H1 (cell line): ENCODE results near the gene EEF1AKMT1. TPM values are rescaled to one million over a fixed set of nuclear protein-coding genes. Genes with fewer than 3 reads are reported as not detected.

ENCODE experiments used
- CTCF ChIA-PET: fragments of 300-600 bp; sonication (Branson Sonifier 250); formaldehyde crosslinking; loops from one replicate; lab custom pipeline; 2021; ENCODE audit not compliant: partially characterized antibody; lab: Charles Lee
- POLR2A ChIA-PET: fragments of 300-600 bp; sonication (Branson Sonifier 250); formaldehyde crosslinking; loops from one replicate; lab custom pipeline; 2021; ENCODE audit warnings: inconsistent platforms; ENCODE audit not compliant: partially characterized antibody; lab: Charles Lee
- DNase-seq, 2 experiments: peaks; one replicate each; pipeline versions ENCODE4 v3.0.0 to v3.0.0-alpha.2; 2010 to 2022; ENCODE audit warnings: low spot score in 2 of 2, low read depth in 1 of 2, mixed read lengths in 1 of 2
- FAIRE-seq: peaks from 2 replicates; lab custom pipeline; 2011; peaks lifted over from hg19 to GRCh38; lab: Jason Lieb, UNC
- H2AFZ ChIP-seq: 2 replicates; pipeline ENCODE4 v1.8.1; 2012; ENCODE audit warnings: low read length, inconsistent platforms
- H2AK5ac ChIP-seq: 2 replicates; pipeline ENCODE4 v1.6.1; 2013; ENCODE audit warnings: low read depth, low read length
- H2BK120ac ChIP-seq: replicated peaks from 2 replicates; pipeline ENCODE3; 2013; ENCODE audit warnings: low read depth, low read length, inconsistent platforms
- H2BK12ac ChIP-seq: 2 replicates; pipeline ENCODE4 v1.6.1; 2013; ENCODE audit warnings: low read depth, low read length
- H2BK15ac ChIP-seq: 2 replicates; pipeline ENCODE4 v1.6.1; 2013; ENCODE audit warnings: low read length
- H2BK20ac ChIP-seq: 2 replicates; pipeline ENCODE4 v1.6.1; 2013; ENCODE audit warnings: low read length
- H2BK5ac ChIP-seq: 2 replicates; pipeline ENCODE4 v1.6.1; 2013; ENCODE audit warnings: low read depth, low read length
- H3K14ac ChIP-seq: 2 replicates; pipeline ENCODE4 v1.6.1; 2013; ENCODE audit warnings: inconsistent platforms; ENCODE audit not compliant: insufficient read length
- H3K18ac ChIP-seq: 2 replicates; pipeline ENCODE4 v1.6.1; 2013; ENCODE audit warnings: low read length; ENCODE audit errors: extremely low read depth
- H3K23ac ChIP-seq: 2 replicates; pipeline ENCODE4 v1.6.1; 2013; ENCODE audit warnings: inconsistent platforms; ENCODE audit not compliant: insufficient read length
- H3K23me2 ChIP-seq: 2 replicates; pipeline ENCODE4 v1.6.1; 2013; ENCODE audit warnings: low read depth, low read length
- H3K27ac ChIP-seq: 2 replicates; pipeline ENCODE4 v1.6.1; 2011; ENCODE audit warnings: low read depth, low read length, inconsistent platforms
- H3K27me3 ChIP-seq, 4 experiments: replicated peaks in 1 of 4; 1 replicate in 1 of 4; 2 replicates in 3 of 4; pipeline versions ENCODE4 v1.6.1 to v1.8.1; 2011 to 2013; ENCODE audit warnings: low read length in 3 of 4, mild to moderate bottlenecking in 3 of 4, inconsistent platforms in 2 of 4, mixed read lengths in 2 of 4, moderate library complexity in 1 of 4; ENCODE audit not compliant: control insufficient read depth in 3 of 4, insufficient read depth in 3 of 4; ENCODE audit errors: extremely low read depth in 1 of 4
- H3K36me3 ChIP-seq, 4 experiments: 2 replicates each; pipeline versions ENCODE4 v1.6.1 to v1.8.1; 2011 to 2013; ENCODE audit warnings: mild to moderate bottlenecking in 4 of 4, low read length in 3 of 4, moderate library complexity in 2 of 4, control low read depth in 1 of 4, inconsistent platforms in 1 of 4; ENCODE audit not compliant: insufficient read depth in 4 of 4, control insufficient read depth in 2 of 4
- H3K4ac ChIP-seq: replicated peaks from 2 replicates; pipeline ENCODE3; 2013; ENCODE audit warnings: low read length, low read depth, mixed read lengths, inconsistent platforms; ENCODE audit not compliant: insufficient read length
- H3K4me1 ChIP-seq, 4 experiments: replicated peaks in 1 of 4; 1 replicate in 1 of 4; 2 replicates in 3 of 4; pipeline versions ENCODE4 v1.6.1 to v1.8.1; 2011 to 2013; ENCODE audit warnings: low read length in 3 of 4, inconsistent platforms in 2 of 4, mixed read lengths in 1 of 4; ENCODE audit not compliant: insufficient read depth in 4 of 4, control insufficient read depth in 3 of 4
- H3K4me2 ChIP-seq, 2 experiments: 2 replicates each; pipeline versions ENCODE4 v1.6.1 to v1.8.1; 2011 to 2013; ENCODE audit warnings: low read depth in 2 of 2, low read length in 2 of 2, control low read depth in 1 of 2, inconsistent platforms in 1 of 2, mild to moderate bottlenecking in 1 of 2; ENCODE audit not compliant: insufficient read depth in 1 of 2
- H3K4me3 ChIP-seq, 4 experiments: fragments of 200-600, 300-600 bp in 1 of 4; sonication (generic), shearing (Covaris generic), sonication (Bioruptor Twin) in 1 of 4; 2 replicates each; pipeline versions ENCODE4 v1.5.1 to v1.8.1; 2011 to 2016; ENCODE audit warnings: low read length in 4 of 4, low read depth in 3 of 4, control low read depth in 2 of 4, inconsistent platforms in 2 of 4, mild to moderate bottlenecking in 2 of 4, mixed read lengths in 1 of 4, moderate library complexity in 1 of 4; ENCODE audit not compliant: insufficient read depth in 2 of 4; ENCODE audit errors: extremely low read depth in 1 of 4
- H3K56ac ChIP-seq: replicated peaks from 2 replicates; pipeline ENCODE3; 2013; ENCODE audit warnings: low read depth, mild to moderate bottlenecking, mixed read lengths, low read length, inconsistent platforms; ENCODE audit not compliant: insufficient read length
- H3K79me1 ChIP-seq: 2 replicates; pipeline ENCODE4 v1.6.1; 2013; ENCODE audit warnings: low read depth, low read length, control low read depth
- H3K79me2 ChIP-seq, 2 experiments: 2 replicates each; pipeline versions ENCODE4 v1.6.1 to v1.8.1; 2012 to 2013; ENCODE audit warnings: low read length in 2 of 2, mild to moderate bottlenecking in 2 of 2, inconsistent platforms in 1 of 2; ENCODE audit not compliant: insufficient read depth in 2 of 2, control insufficient read depth in 1 of 2
- H3K9ac ChIP-seq, 4 experiments: replicated peaks in 1 of 4; 1 replicate in 1 of 4; 2 replicates in 3 of 4; pipeline versions ENCODE4 v1.6.1 to v1.8.1; 2011 to 2013; ENCODE audit warnings: low read depth in 3 of 4, low read length in 3 of 4, control low read depth in 2 of 4, mild to moderate bottlenecking in 2 of 4, moderate library complexity in 2 of 4, inconsistent platforms in 1 of 4; ENCODE audit errors: extremely low read depth in 1 of 4
- H3K9me3 ChIP-seq, 2 experiments: 2 replicates each; pipeline versions ENCODE4 v1.6.1 to v1.8.1; 2012 to 2013; ENCODE audit warnings: mild to moderate bottlenecking in 2 of 2, moderate library complexity in 2 of 2, control low read depth in 1 of 2, inconsistent platforms in 1 of 2, low read depth in 1 of 2, low read length in 1 of 2, mixed read lengths in 1 of 2; ENCODE audit not compliant: insufficient read depth in 2 of 2
- H4K20me1 ChIP-seq, 2 experiments: replicated peaks in 1 of 2; 2 replicates each; pipeline versions ENCODE3 to v1.8.1; 2011 to 2013; ENCODE audit warnings: inconsistent platforms in 2 of 2, low read length in 2 of 2, mild to moderate bottlenecking in 1 of 2; ENCODE audit not compliant: insufficient read depth in 2 of 2, control insufficient read depth in 1 of 2
- H4K5ac ChIP-seq: 2 replicates; pipeline ENCODE4 v1.6.1; 2013; ENCODE audit warnings: low read length, low read depth, mixed read lengths, inconsistent platforms; ENCODE audit not compliant: insufficient read length
- H4K8ac ChIP-seq: 2 replicates; pipeline ENCODE4 v1.8.0; 2013; ENCODE audit warnings: mild to moderate bottlenecking, moderate library complexity, low read length, inconsistent platforms; ENCODE audit not compliant: insufficient read depth; ENCODE audit errors: extremely low read depth
- H4K91ac ChIP-seq: replicated peaks from 2 replicates; pipeline ENCODE3; 2013; ENCODE audit warnings: low read length, mixed read lengths, inconsistent platforms; ENCODE audit not compliant: insufficient read length
- POLR2AphosphoS5 ChIP-seq: IDR thresholded peaks from 2 replicates; pipeline ENCODE4 v1.6.1; 2011; ENCODE audit warnings: low read depth, low read length
- RAD21 ChIP-seq, 2 experiments: IDR thresholded peaks in 1 of 2; conservative IDR thresholded peaks in 1 of 2; 2 replicates each; pipeline ENCODE4 v1.6.1; 2011; ENCODE audit warnings: low read depth in 2 of 2, low read length in 2 of 2, improper control_type of control experiment in 1 of 2, inconsistent platforms in 1 of 2, mild to moderate bottlenecking in 1 of 2, moderate library complexity in 1 of 2
- WGBS, 2 experiments: shearing (Covaris generic) in 1 of 2; methylation state at CpG; one replicate each; pipeline versions ENCODE4 v1.1.6 to v1.1.7; 2013 to 2015; ENCODE audit warnings: low lambda C conversion rate in 2 of 2, mixed read lengths in 2 of 2, inconsistent platforms in 1 of 2, low coverage in 1 of 2, missing lambda C conversion rate in 1 of 2; ENCODE audit not compliant: insufficient replicate concordance in 2 of 2, insufficient coverage in 1 of 2, insufficient read length in 1 of 2; ENCODE audit errors: extremely low coverage in 1 of 2, missing lambda C conversion rate in 1 of 2; 5-methylcytosine and 5-hydroxymethylcytosine counted together
- polyA plus RNA-seq, 7 experiments: library from polyadenylated mRNA; depleted of rRNA in 3 of 7; stranded (reverse) in 5 of 7; unstranded in 2 of 7; fragments of >200 nt in 5 of 7; fragments of 200-250 nt in 2 of 7; gene quantifications; 1 replicate in 5 of 7; 2 replicates in 1 of 7; 4 replicates in 1 of 7; pipeline versions ENCODE4 v1.2.1 to v1.2.3, GENCODE V29; 2011 to 2013; ENCODE audit warnings: missing spikeins in 2 of 7, mixed read lengths in 2 of 7
- total RNA-seq: library from RNA; stranded (reverse); fragmentation: NEBNext Ultra II Directional; extraction: Animal tissue kit (Norgen Biotek cat#: 25700); gene quantifications from 2 replicates; pipeline ENCODE4 v1.2.1, GENCODE V29; 2021

The EEF1AKMT1 gene
- total and polyA plus RNA-seq, 2 of the 8 experiments (the other 6 are each of a cell fraction or from before 2014, with no cell fraction given) = 3.1 to 4.1 TPM

DNA sequence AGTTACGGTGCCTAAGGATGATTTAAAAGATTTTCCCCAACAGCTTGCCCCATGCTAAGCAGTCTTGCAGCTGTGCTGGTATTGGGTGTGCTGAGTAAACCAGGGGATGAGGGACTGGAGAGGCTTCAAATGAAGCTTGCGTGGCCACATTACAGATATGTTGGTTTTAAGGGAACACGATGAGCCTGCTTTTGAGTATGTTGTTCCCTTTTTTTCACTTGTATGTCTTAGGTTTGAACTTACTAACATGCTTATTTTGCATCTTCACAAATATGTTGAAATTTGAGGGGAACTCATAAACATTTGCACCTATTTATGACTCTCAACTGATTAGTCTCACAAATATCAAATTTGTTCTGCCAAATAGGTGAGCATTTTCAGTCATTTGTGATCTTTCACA lies 72.3 kb downstream of the EEF1AKMT1 start:
- ChIA-PET CTCF (interaction anchor here (0.8 to 1.1 kb wide), 2 partner anchors 10 to 200 kb away, joined by 3 read pairs; no protein-coding TSS in a partner anchor), POLR2A (interaction anchor here (0.8 to 1.6 kb wide), 2 partner anchors 9 to 72 kb away, joined by 3 read pairs; partner anchors contain the start of gene EEF1AKMT1)
- Histone ChIP-seq H3K56ac (no peak overlapping the region), H3K23ac (no peak overlapping the region), H3K23me2 (peaks cover 9% of the 10 kb centered on the region), H4K91ac (no peak overlapping the region), H3K27ac (no peak overlapping the region), H3K4me2 (no peak overlapping the region), H2BK15ac (no peak overlapping the region), H2BK20ac (no peak overlapping the region), H3K36me3 (no peaks in the 10 kb centered on the region), H4K20me1 (peaks cover 0 to 1% of the 10 kb centered on the region in 2 experiments), H2AK5ac (no peak overlapping the region), H3K4ac (no peak overlapping the region), H3K79me2 (no peaks in the 10 kb centered on the region), H3K4me1 (peaks cover 0 to 6% (median under 1%) of the 10 kb centered on the region in 4 experiments; a peak in 5 of 7 replicates), H3K9ac (no peak overlapping the region), H3K4me3 (no peak overlapping the region), H3K79me1 (no peaks in the 10 kb centered on the region), H3K14ac (no peak overlapping the region), H2BK120ac (no peak overlapping the region), H3K27me3 (peaks cover 5 to 25% (median 20%) of the 10 kb centered on the region in 4 experiments), H3K9me3 (no peaks in the 10 kb centered on the region), H4K8ac (no peak overlapping the region), H3K18ac (no peak overlapping the region), H4K5ac (no peak overlapping the region), H2BK12ac (no peak overlapping the region), H2BK5ac (no peak overlapping the region), H2AFZ (no peak overlapping the region)
- 93% methylated on average over 3 of the region's 3 CpGs; no CpG with 5 or more reads in 1 of the 2 experiments for WGBS, 2 experiments
- DNase-seq (no peak), FAIRE-seq (no peak)
- TF ChIP-seq RAD21 (IDR thresholded peaks at IDR 0.05 in 1 of 2, conservative IDR thresholded peaks at IDR 0.05 in 1 of 2; ENCODE audit: low read depth in 2 of 2, low read length in 2 of 2) (no peak), POLR2AphosphoS5 (no peak)
